Heart right ventricle (tissue), 16 donors: Measurements from ENCODE around the gene DNM3. TPM values are rescaled to one million over a fixed set of nuclear protein-coding genes. Genes with fewer than 3 reads are reported as not detected.
"Not testable (repeated sequence)": the region's sequence is repeated elsewhere in the genome, so short reads cannot be mapped to it uniquely, and the experiment has no call there.

ENCODE experiments used
- ATAC-seq, 8 donors: fragments of 200-7000 bp; cut with Tn5 transposase; one replicate each; pipeline ENCODE4 v1.9.1; 2020; ENCODE audit warnings: mild to moderate bottlenecking in 8 of 8, moderate library complexity in 8 of 8, moderate number of reproducible peaks in 1 of 8
- DNase-seq, 2 donors: peaks; one replicate each; pipeline ENCODE4 v3.0.0-alpha.2; 2020
- H3K27ac ChIP-seq, 10 donors: fragments of 200-600 bp; sonication (generic) in 2 of 10; one replicate each; pipeline versions ENCODE4 v1.5.0 to v1.8.0; 2020 to 2022; ENCODE audit warnings: mild to moderate bottlenecking in 3 of 10
- H3K27me3 ChIP-seq, 7 donors: fragments of 200-600 bp; one replicate each; pipeline ENCODE4 v1.8.0; 2021 to 2022; ENCODE audit warnings: mild to moderate bottlenecking in 2 of 7
- H3K36me3 ChIP-seq, 9 donors: fragments of 200-600 bp; sonication (generic) in 1 of 9; one replicate each; pipeline versions ENCODE4 v1.5.0 to v1.8.0; 2020 to 2022; ENCODE audit warnings: mild to moderate bottlenecking in 2 of 9
- H3K4me1 ChIP-seq, 9 donors: fragments of 200-600 bp; sonication (generic) in 1 of 9; one replicate each; pipeline versions ENCODE4 v1.5.0 to v1.8.0; 2020 to 2022; ENCODE audit warnings: mild to moderate bottlenecking in 4 of 9
- H3K4me3 ChIP-seq, 10 donors: fragments of 200-600 bp; sonication (generic) in 2 of 10; one replicate each; pipeline versions ENCODE4 v1.5.0 to v1.8.0; 2020 to 2022; ENCODE audit warnings: mild to moderate bottlenecking in 7 of 10, moderate library complexity in 2 of 10
- H3K9me3 ChIP-seq, 11 donors: fragments of 200-600 bp in 10 of 11; sonication (generic) in 2 of 11; one replicate each; pipeline versions ENCODE4 v1.5.0 to v1.8.0; 2013 to 2022; ENCODE audit warnings: mild to moderate bottlenecking in 2 of 11, control low read depth in 1 of 11, moderate library complexity in 1 of 11
- WGBS, 2 donors: extraction: QIAGEN DNeasy Blood & Tissue Kit; methylation state at CpG; one replicate each; pipeline ENCODE4 v1.1.7; 2013; ENCODE audit warnings: inconsistent platforms in 1 of 2; 5-methylcytosine and 5-hydroxymethylcytosine counted together
- intact Hi-C, 10 donors: fragments of 100-400 bp; cut with DNase I; formaldehyde crosslinking; loops; one replicate each; pipeline versions ENCODE4 v1.11.1 to v1.14.2; 2022
- polyA plus RNA-seq, 2 donors: library from polyadenylated mRNA; stranded (reverse); fragments of 200-250 nt; gene quantifications; one replicate each; pipeline ENCODE4 v1.2.3, GENCODE V29; 2013
- total RNA-seq, 10 donors: library from RNA; stranded (reverse); fragmentation: NEBNext Ultra II Directional in 3 of 10; extraction: Animal tissue kit (Norgen Biotek cat#: 25700) in 3 of 10; gene quantifications; one replicate each; pipeline versions ENCODE4 v1.2.1 to v1.2.4, GENCODE V29; 2021 to 2023
- TF ChIP-seq, protein P1 (sequence below), 9 donors: fragments of 200-600 bp; sonication (generic) in 2 of 9; IDR thresholded peaks; one replicate each; pipeline versions ENCODE4 v1.5.0 to v1.8.0; 2021 to 2022; ENCODE audit warnings: antibody characterized with exemption in 9 of 9, mild to moderate bottlenecking in 5 of 9, moderate library complexity in 1 of 9
- donor health status: Arrhythmogenic right ventricular cardiomyopathy.
- donor health status: ischemic (EF 13 %, LVEDD 7.1; RV severe dilation, severe dysfunction).
- donor health status: healthy with polysubstance abuse.
- donor health status: DM: no; HTN: yes; CAD: no.
- donor health status: DM: no; HTN: no; CAD: no.
- donor health status: ischemic (EF 25% LVEDD 6.9; RV normal size, moderate dysfunction).
- donor health status: ischemic (EF 25% LVEDD 5.7; RV mildly dilated, moderate dysfunction).
- donor health status: healthy.
- donor health status: DM: yes; HTN: yes; CAD: no.
- donor health status: Ischemic cardiomyopathy.
- donor health status: ischemic (EF 35%, LVEDD 5.7; RV mildly dilated, moderate dysfunction).
- donor health status: nonischemic (EF 11% LVEDD 7.7; RV severe dilation, severe dysfunction).
- donor health status: DM: yes; HTN: yes; CAD: no.
- donor health status: PGD.
- donor health status: ischemic (EF 29% LVEDD 5.4; RV normal size, mild dysfunction).
- donor health status: nonischemic (EF 23%, LVEDD 6.1; RV moderate dilation, normal function).

DNM3 gene
- total and polyA plus RNA-seq, 12 donors = 0.77 to 2.8 (median 2.2) TPM

DNA sequence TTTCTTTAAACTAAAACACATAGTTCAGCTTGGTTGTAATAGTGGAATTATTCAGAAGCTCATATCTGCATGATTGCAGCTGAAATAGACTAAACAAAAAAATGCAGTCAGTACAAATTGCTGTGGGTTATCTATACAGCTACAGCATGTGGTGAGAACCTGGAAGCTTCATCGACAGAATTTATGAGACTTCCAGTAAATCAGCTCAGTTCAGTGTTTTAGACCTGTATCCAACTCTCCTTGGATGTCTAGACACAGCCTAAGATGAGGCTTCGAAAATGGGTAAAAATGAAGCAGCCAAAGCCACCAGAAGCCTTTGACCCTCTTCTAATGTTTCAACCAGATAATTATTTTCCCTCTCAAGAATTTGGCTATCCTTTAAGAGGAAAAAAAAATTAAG, 452.1 kb downstream of the DNM3 start:
- peak overlapping the region in 1 of 10 donors; percentile 32 for H3K27ac ChIP-seq
- no peaks in the 10 kb centered on the region for H3K9me3 ChIP-seq
- intact Hi-C loops = no loop called here
- ATAC-seq (no peak), DNase-seq (no peak)
- no peak overlapping the region for H3K4me3 ChIP-seq
- H3K4me1 ChIP-seq = peaks cover 0 to 11% (median under 1%) of the 10 kb centered on the region in 9 donors
- 69 to 82% methylated on average over 2 of the region's 2 CpGs for WGBS, 2 donors
- TF ChIP-seq, protein P1, sequence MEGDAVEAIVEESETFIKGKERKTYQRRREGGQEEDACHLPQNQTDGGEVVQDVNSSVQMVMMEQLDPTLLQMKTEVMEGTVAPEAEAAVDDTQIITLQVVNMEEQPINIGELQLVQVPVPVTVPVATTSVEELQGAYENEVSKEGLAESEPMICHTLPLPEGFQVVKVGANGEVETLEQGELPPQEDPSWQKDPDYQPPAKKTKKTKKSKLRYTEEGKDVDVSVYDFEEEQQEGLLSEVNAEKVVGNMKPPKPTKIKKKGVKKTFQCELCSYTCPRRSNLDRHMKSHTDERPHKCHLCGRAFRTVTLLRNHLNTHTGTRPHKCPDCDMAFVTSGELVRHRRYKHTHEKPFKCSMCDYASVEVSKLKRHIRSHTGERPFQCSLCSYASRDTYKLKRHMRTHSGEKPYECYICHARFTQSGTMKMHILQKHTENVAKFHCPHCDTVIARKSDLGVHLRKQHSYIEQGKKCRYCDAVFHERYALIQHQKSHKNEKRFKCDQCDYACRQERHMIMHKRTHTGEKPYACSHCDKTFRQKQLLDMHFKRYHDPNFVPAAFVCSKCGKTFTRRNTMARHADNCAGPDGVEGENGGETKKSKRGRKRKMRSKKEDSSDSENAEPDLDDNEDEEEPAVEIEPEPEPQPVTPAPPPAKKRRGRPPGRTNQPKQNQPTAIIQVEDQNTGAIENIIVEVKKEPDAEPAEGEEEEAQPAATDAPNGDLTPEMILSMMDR (IDR thresholded peaks at IDR 0.05) = no peak
- no peaks in the 10 kb centered on the region for H3K36me3 ChIP-seq
- no peaks in the 10 kb centered on the region for H3K27me3 ChIP-seq

DNA sequence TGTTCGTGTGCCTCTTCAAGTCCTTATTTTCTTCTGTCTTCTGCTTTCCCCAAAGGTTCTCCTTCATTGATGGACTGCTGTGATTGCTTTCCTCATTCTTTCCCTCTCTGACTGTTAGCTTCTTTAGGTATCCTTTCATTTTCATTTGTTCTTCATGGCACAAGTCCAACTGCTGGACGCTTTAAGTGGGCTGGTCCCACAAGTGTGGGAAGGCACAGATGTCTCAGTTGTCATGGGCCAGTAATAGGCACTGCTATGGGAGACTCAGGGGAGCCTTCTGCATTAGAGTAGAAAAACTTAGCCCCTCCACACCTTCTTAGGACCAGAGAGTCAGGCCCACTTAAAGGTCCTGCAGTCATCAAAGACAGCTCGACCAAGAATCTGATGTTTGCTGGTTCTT, 456.8 kb downstream of the DNM3 start:
- TF ChIP-seq, protein P1 (IDR thresholded peaks at IDR 0.05) = no peak
- WGBS, 2 donors = 72 to 84% methylated on average over 3 of the region's 3 CpGs
- no peak for DNase-seq

DNA sequence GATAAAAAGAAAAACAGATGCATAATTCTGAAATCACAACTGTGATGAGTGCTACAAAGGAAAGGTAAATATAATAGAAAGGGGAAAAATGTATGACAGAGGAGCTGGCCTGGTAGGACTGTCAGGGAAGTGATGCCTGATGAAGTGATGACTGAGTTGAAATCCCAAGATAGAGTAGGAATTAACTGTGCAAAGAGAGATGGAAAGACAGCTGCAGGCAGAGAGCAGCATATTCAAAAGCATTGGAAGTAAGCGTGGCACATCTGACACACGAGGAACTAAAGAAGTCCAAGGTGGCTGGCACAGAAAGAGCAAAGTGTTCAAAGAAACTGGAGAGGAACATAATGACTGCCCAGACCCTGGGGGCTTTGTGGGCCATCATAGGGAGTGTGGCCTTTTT, 457.6 kb downstream of the DNM3 start:
- no peak overlapping the region for H3K4me3 ChIP-seq
- DNase-seq (no peak), ATAC-seq (no peak)
- peaks cover 0 to 21% (median 5%) of the 10 kb centered on the region in 11 donors for H3K9me3 ChIP-seq
- no peaks in the 10 kb centered on the region for H3K27me3 ChIP-seq
- H3K4me1 ChIP-seq = peaks cover 0 to 7% (median 0%) of the 10 kb centered on the region in 9 donors
- WGBS, 2 donors = 75 to 77% methylated on average over 2 of the region's 2 CpGs
- no peaks in the 10 kb centered on the region for H3K36me3 ChIP-seq
- intact Hi-C loops = no loop called here
- H3K27ac ChIP-seq = no peak overlapping the region
- TF ChIP-seq, protein P1 (IDR thresholded peaks at IDR 0.05) = no peak

More for the DNA sequence above, 456.8 kb downstream of the DNM3 start:
- no peaks in the 10 kb centered on the region for H3K36me3 ChIP-seq
- H3K27me3 ChIP-seq = no peaks in the 10 kb centered on the region
- peak in 1 of 8 donors; percentile 54 for ATAC-seq
- intact Hi-C loops = no loop called here
- no peak overlapping the region for H3K27ac ChIP-seq
- H3K4me3 ChIP-seq = no peak overlapping the region
- H3K9me3 ChIP-seq = peaks cover 0 to 18% (median 3%) of the 10 kb centered on the region in 11 donors
- peaks cover 0 to 7% (median 0%) of the 10 kb centered on the region in 9 donors for H3K4me1 ChIP-seq

DNA sequence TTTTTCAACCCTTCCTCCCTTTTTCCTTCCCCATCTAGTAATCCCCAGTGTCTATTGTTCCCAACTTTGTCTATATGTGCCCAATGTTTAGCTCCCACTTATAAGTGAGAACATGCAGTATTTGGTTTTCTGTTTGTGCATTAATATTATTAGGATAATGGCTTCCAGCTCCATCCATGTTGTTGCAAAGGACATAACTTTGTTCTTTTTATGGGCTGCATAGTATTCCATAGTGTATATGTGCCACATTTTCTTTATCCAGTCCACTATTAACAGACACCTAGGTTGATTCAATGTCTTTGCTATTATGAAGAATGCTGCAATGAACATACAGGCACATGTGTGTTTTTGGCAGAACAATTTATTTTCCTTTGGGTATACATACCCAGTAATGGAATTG, 458.2 kb downstream of the DNM3 start:
- TF ChIP-seq, protein P1 (IDR thresholded peaks at IDR 0.05) = no peak
- no peak for ATAC-seq

DNA sequence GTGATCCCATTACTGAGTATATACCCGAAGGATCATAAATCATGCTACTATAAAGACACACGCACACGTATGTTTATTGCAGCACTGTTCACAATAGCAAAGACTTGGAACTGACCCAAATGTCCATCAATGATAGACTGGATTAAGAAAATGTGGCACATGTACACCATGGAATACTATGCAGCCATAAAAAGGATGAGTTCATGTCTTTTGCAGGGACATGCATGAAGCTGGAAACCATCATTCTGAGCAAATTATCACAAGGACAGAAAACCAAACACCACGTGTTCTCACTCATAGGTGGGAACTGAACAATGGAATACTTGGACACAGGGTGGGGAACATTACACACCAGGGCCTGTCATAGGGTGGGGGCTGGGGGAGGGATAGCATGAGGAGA, 466.2 kb downstream of the DNM3 start:
- ATAC-seq, H3K36me3 ChIP-seq, H3K27me3 ChIP-seq, intact Hi-C loops, H3K4me3 ChIP-seq, H3K27ac ChIP-seq, DNase-seq, H3K4me1 ChIP-seq: not testable (repeated sequence)
- 93 to 95% methylated on average over 4 of the region's 4 CpGs for WGBS, 2 donors
- H3K9me3 ChIP-seq = peaks cover 0 to 38% (median 0%) of the 10 kb centered on the region in 11 donors

More for the DNA sequence above, 458.2 kb downstream of the DNM3 start:
- Histone ChIP-seq H3K36me3 (no peaks in the 10 kb centered on the region), H3K4me1 (peaks cover 0 to 7% (median 0%) of the 10 kb centered on the region in 9 donors), H3K9me3 (peaks cover 0 to 25% (median 5%) of the 10 kb centered on the region in 11 donors), H3K4me3 (no peak overlapping the region), H3K27ac (no peak overlapping the region), H3K27me3 (no peaks in the 10 kb centered on the region)
- intact Hi-C loops = no loop called here
- DNase-seq = no peak
